CD4-positive, alpha-beta T cell (primary cell): ENCODE measurements around the gene ZNF430. TPM values are rescaled to one million over a fixed set of nuclear protein-coding genes. Genes with fewer than 3 reads are reported as not detected.
A peak's percentile ranks its signal among the peaks of the same experiment; 100 is the strongest.
"Not testable (repeated sequence)": the region's sequence is repeated elsewhere in the genome, so short reads cannot be mapped to it uniquely, and the experiment has no call there.

Experiments
- ATAC-seq: fragments of 200-7000 bp; cut with Tn5 transposase; one replicate; pipeline ENCODE4 v1.10.0; 2022; ENCODE audit warnings: mild to moderate bottlenecking; ENCODE audit not compliant: poor library complexity
- CTCF ChIA-PET: fragments of 350-600 bp; sonication (Branson Sonifier 250); formaldehyde crosslinking; loops from one replicate; lab custom pipeline; 2021; ENCODE audit warnings: antibody characterized with exemption, inconsistent platforms; lab: Charles Lee
- POLR2A ChIA-PET: fragments of 350-600 bp; sonication (Branson Sonifier 250); formaldehyde crosslinking; loops from one replicate; lab custom pipeline; 2021; ENCODE audit warnings: antibody characterized with exemption, inconsistent platforms; lab: Charles Lee
- DNase-seq, 14 experiments: peaks; one replicate each; pipeline ENCODE4 v3.0.0-alpha.2; 2013 to 2020; ENCODE audit warnings: mixed read lengths in 2 of 14
- H3K27ac ChIP-seq, 2 donors: one replicate each; pipeline versions ENCODE4 v1.5.1 to v1.7.0; 2013; ENCODE audit warnings: low read length in 2 of 2, low read depth in 1 of 2, mild to moderate bottlenecking in 1 of 2
- H3K27me3 ChIP-seq, 2 experiments: 1 replicate in 1 of 2; 2 replicates in 1 of 2; pipeline versions ENCODE4 v1.6.1 to v1.7.0; 2013; ENCODE audit warnings: low read length in 2 of 2, control low read depth in 1 of 2, mild to moderate bottlenecking in 1 of 2, moderate library complexity in 1 of 2; ENCODE audit not compliant: insufficient read depth in 2 of 2, control insufficient read depth in 1 of 2
- H3K36me3 ChIP-seq: one replicate; pipeline ENCODE4 v1.6.1; 2013; ENCODE audit warnings: low read length, control low read depth; ENCODE audit not compliant: insufficient read depth
- H3K4me1 ChIP-seq: one replicate; pipeline ENCODE4 v1.6.1; 2013; ENCODE audit warnings: low read length, control low read depth; ENCODE audit not compliant: insufficient read depth
- H3K4me3 ChIP-seq: one replicate; pipeline ENCODE4 v1.5.1; 2013; ENCODE audit warnings: mild to moderate bottlenecking, low read length, moderate library complexity
- H3K9me3 ChIP-seq, 2 experiments: 1 replicate in 1 of 2; 2 replicates in 1 of 2; pipeline versions ENCODE4 v1.6.1 to v1.7.0; 2013; ENCODE audit warnings: low read length in 2 of 2, mild to moderate bottlenecking in 2 of 2, control low read depth in 1 of 2, moderate library complexity in 1 of 2; ENCODE audit not compliant: control insufficient read depth in 1 of 2, insufficient read depth in 1 of 2
- H3K27ac Mint-ChIP-seq: one replicate; pipeline ENCODE4 v1.8.0; 2020; ENCODE audit warnings: mixed read lengths
- H3K27me3 Mint-ChIP-seq: one replicate; pipeline ENCODE4 v1.8.0; 2021; ENCODE audit warnings: mixed read lengths
- H3K36me3 Mint-ChIP-seq: one replicate; pipeline ENCODE4 v1.8.0; 2021; ENCODE audit warnings: low read depth, mixed read lengths
- H3K4me1 Mint-ChIP-seq: one replicate; pipeline ENCODE4 v1.8.0; 2021; ENCODE audit warnings: low read depth, mixed read lengths
- H3K4me3 Mint-ChIP-seq: one replicate; pipeline ENCODE4 v1.8.0; 2020; ENCODE audit warnings: mild to moderate bottlenecking, mixed read lengths
- H3K9me3 Mint-ChIP-seq: one replicate; pipeline ENCODE4 v1.8.0; 2020; ENCODE audit warnings: mixed read lengths
- CTCF ChIP-seq: fragments of 200-600 bp; IDR thresholded peaks from one replicate; pipeline ENCODE4 v1.8.0; 2022; ENCODE audit warnings: antibody characterized with exemption, mild to moderate bottlenecking
- intact Hi-C, 2 experiments: fragments of 100-400 bp; cut with DNase I in 1 of 2; cut with micrococcal nuclease in 1 of 2; formaldehyde crosslinking; loops; one replicate each; pipeline versions ENCODE4 v1.15.1 to v1.9.0; 2023 to 2025; cut with DNase I, micrococcal nuclease
- polyA plus RNA-seq, 2 donors: library from polyadenylated mRNA; unstranded; fragments of 120-200 nt; gene quantifications; one replicate each; pipeline ENCODE4 v1.2.1, GENCODE V29; 2013
- total RNA-seq, 174 experiments: library from RNA in 2 of 174; stranded (reverse) in 2 of 174; gene quantifications; one replicate each; pipeline ENCODE4 v1.2.3 and lab custom pipeline; 2021 to 2026

Gene ZNF430
- total RNA-seq (10 to 100 TPM; 40.5 to 43.8 TPM), total RNA-seq (lab: John Stamatoyannopoulos, UW) (26.2 to 111 (median 79.9) reads per million in 172 experiments)
- 15.8 TPM for polyA plus RNA-seq (2013, experiment 1 of 2)
- polyA plus RNA-seq (2013, experiment 2 of 2), result 18.5 TPM

GRCh38 chr19:21020298-21021227, at the start of gene ZNF430:
ZNF430 (plus strand) TSS chr19:21020657; CDS start chr19:21020801, 144 bp downstream.
- Mint-ChIP-seq H3K4me1 (peaks cover 52% of the 10 kb centered on the region), H3K9me3 (no peaks in the 10 kb centered on the region), H3K36me3 (peaks cover 55% of the 10 kb centered on the region), H3K4me3 (peak within 1 kb of the TSS; percentile 98), H3K27ac (peak within 1 kb of the TSS; percentile 100), H3K27me3 (no peaks in the 10 kb centered on the region)
- POLR2A ChIA-PET, result interaction anchor here (0.7 to 2.5 kb wide), 32 partner anchors 11 to 1352 kb away, joined by 3 to 45 read pairs (median 7); partner anchors contain the start of genes ZNF100, ZNF101, ZNF14 and ZNF253
- Histone ChIP-seq H3K36me3 (peaks cover 19% of the 10 kb centered on the region), H3K4me1 (peaks cover 29% of the 10 kb centered on the region), H3K4me3 (peak within 1 kb of the TSS; percentile 98), H3K27me3 (no peaks in the 10 kb centered on the region), H3K27ac (peak within 1 kb of the TSS; percentile 86 to 93), H3K9me3 (no peaks in the 10 kb centered on the region)
- no peak for TF ChIP-seq CTCF
- ATAC-seq (peak; percentile 95), DNase-seq (peak; percentile 82 to 98 (median 87))
- intact Hi-C loops, result loop anchor here (2.0 to 10.0 kb wide), 10 partner anchors 62 to 824 kb away; partner anchors contain the start of genes ZNF714 (in 2 of the 2), ZNF85 (in 2 of the 2), ZNF429 (in 1 of the 2) and ZNF431 (in 1 of the 2)
- CTCF ChIA-PET, result interaction anchor here (1.0 kb wide), 1 partner anchor 21 kb away, joined by 3 read pairs; no protein-coding TSS in a partner anchor

GRCh38 chr19:20992788-20993187, 27.7 kb upstream of the ZNF430 start:
- H3K27me3 ChIP-seq, CTCF ChIA-PET, intact Hi-C loops, H3K4me1 Mint-ChIP-seq, H3K27ac ChIP-seq, H3K27ac Mint-ChIP-seq, DNase-seq, H3K27me3 Mint-ChIP-seq, H3K4me3 ChIP-seq, ATAC-seq, H3K4me1 ChIP-seq, H3K4me3 Mint-ChIP-seq, H3K36me3 Mint-ChIP-seq, H3K36me3 ChIP-seq: not testable (repeated sequence)
- peaks cover 3 to 11% of the 10 kb centered on the region in 2 experiments for H3K9me3 ChIP-seq
- POLR2A ChIA-PET, result interaction anchor here (0.9 kb wide), 1 partner anchor 70 kb away, joined by 4 read pairs; no protein-coding TSS in a partner anchor
- peaks cover 12% of the 10 kb centered on the region for H3K9me3 Mint-ChIP-seq

- Histone ChIP-seq H3K27me3 (no peaks in the 10 kb centered on the region), H3K27ac (no peak overlapping the region), H3K4me3 (peak overlapping the region; percentile 54), H3K9me3 (no peaks in the 10 kb centered on the region), H3K36me3 (no peaks in the 10 kb centered on the region), H3K4me1 (peaks cover 10% of the 10 kb centered on the region)
- H3K9me3 Mint-ChIP-seq, result no peaks in the 10 kb centered on the region
- CTCF ChIA-PET, result interaction anchor here (1.0 to 1.1 kb wide), 2 partner anchors 18 to 21 kb away, joined by 3 to 4 read pairs; partner anchors contain the start of gene ZNF430
- intact Hi-C loops, result loop anchor here in 1 of 2 experiments (2.0 kb wide), 1 partner anchor 77 kb away; the partner anchor contains the start of gene ZNF85
- ATAC-seq (peak; percentile 100), DNase-seq (peak; percentile 66 to 94 (median 80))
- H3K4me1 Mint-ChIP-seq, result peaks cover 13% of the 10 kb centered on the region
- peak overlapping the region; percentile 85 for H3K4me3 Mint-ChIP-seq
- no peaks in the 10 kb centered on the region for H3K27me3 Mint-ChIP-seq
- H3K27ac Mint-ChIP-seq, result peak overlapping the region; percentile 32
- POLR2A ChIA-PET, result interaction anchor here (0.9 to 1.7 kb wide), 15 partner anchors 16 to 1052 kb away, joined by 3 to 45 read pairs (median 6); partner anchors contain the start of genes ZNF100, ZNF257, ZNF429 and ZNF43
- H3K36me3 Mint-ChIP-seq, result no peaks in the 10 kb centered on the region
- TF ChIP-seq CTCF, result no peak
These were observed 20.6 kb upstream of the ZNF430 start for GRCh38 chr19:20999731-21000352.

GRCh38 chr19:21021238-21021637, 781 bp downstream of the ZNF430 start:
- intact Hi-C loops, result loop anchor here (2.0 to 10.0 kb wide), 10 partner anchors 61 to 824 kb away; partner anchors contain the start of genes ZNF714 (in 2 of the 2), ZNF85 (in 2 of the 2), ZNF429 (in 1 of the 2) and ZNF431 (in 1 of the 2)
- peak in 1 of 14 experiments; percentile 8 for DNase-seq
- ATAC-seq, H3K9me3 Mint-ChIP-seq, H3K27me3 ChIP-seq, H3K27me3 Mint-ChIP-seq, CTCF ChIA-PET, H3K9me3 ChIP-seq: not testable (repeated sequence)
- Mint-ChIP-seq H3K27ac (peak overlapping the region; percentile 100), H3K4me3 (peak overlapping the region; percentile 98), H3K4me1 (peaks cover 59% of the 10 kb centered on the region), H3K36me3 (peaks cover 61% of the 10 kb centered on the region)
- Histone ChIP-seq H3K4me1 (peaks cover 34% of the 10 kb centered on the region), H3K36me3 (peaks cover 26% of the 10 kb centered on the region), H3K27ac (peak overlapping the region; percentile 86 to 93), H3K4me3 (peak overlapping the region; percentile 98)
- POLR2A ChIA-PET, result interaction anchor here (0.6 to 2.5 kb wide), 28 partner anchors 15 to 1353 kb away, joined by 3 to 45 read pairs (median 8); partner anchors contain the start of genes ZNF100, ZNF101, ZNF253 and ZNF257
